ENCODE data around the gene SLC38A1.
"Not testable (repeated sequence)": the region's sequence is repeated elsewhere in the genome, so short reads cannot be mapped to it uniquely, and the experiment has no call there.

Gene SLC38A1

GRCh38 chr12:46209914-46210872 lies 58.6 kb downstream of the SLC38A1 start:
- in situ Hi-C loops (cut with MboI; ENCODE audit: low sequenced_read_pairs) = no loop called here

GRCh38 chr12:46209170-46209569 lies 59.7 kb downstream of the SLC38A1 start:
- in situ Hi-C loops (cut with MboI; ENCODE audit: low sequenced_read_pairs) = no loop called here

GRCh38 chr12:46208370-46208769 lies 60.5 kb downstream of the SLC38A1 start:
- in situ Hi-C loops (cut with MboI; ENCODE audit: low sequenced_read_pairs) = no loop called here

- in situ Hi-C loops (cut with MboI; ENCODE audit: low sequenced_read_pairs) = no loop called here
Measured at GRCh38 chr12:46207644-46208043, 61.2 kb downstream of the SLC38A1 start.

GRCh38 chr12:46206471-46206870 lies 62.4 kb downstream of the SLC38A1 start:
- in situ Hi-C loops (cut with MboI; ENCODE audit: low sequenced_read_pairs) = no loop called here

- in situ Hi-C loops (cut with MboI; ENCODE audit: low sequenced_read_pairs) = no loop called here
Measured at GRCh38 chr12:46205294-46205693, 63.5 kb downstream of the SLC38A1 start.

GRCh38 chr12:46201284-46201789 lies 67.5 kb downstream of the SLC38A1 start:
- in situ Hi-C loops (cut with MboI; ENCODE audit: low sequenced_read_pairs) = no loop called here

GRCh38 chr12:46200551-46200950 lies 68.3 kb downstream of the SLC38A1 start:
- in situ Hi-C loops (cut with MboI; ENCODE audit: low sequenced_read_pairs) = no loop called here

GRCh38 chr12:46198913-46199312 lies 69.9 kb downstream of the SLC38A1 start:
- in situ Hi-C loops (cut with MboI; ENCODE audit: low sequenced_read_pairs) = no loop called here

- in situ Hi-C loops (cut with MboI; ENCODE audit: low sequenced_read_pairs) = no loop called here
Measured at GRCh38 chr12:46197883-46198282, 71.0 kb downstream of the SLC38A1 start.

- in situ Hi-C loops (cut with MboI; ENCODE audit: low sequenced_read_pairs) = not testable (repeated sequence)
Measured at GRCh38 chr12:46190533-46190932, 78.3 kb downstream of the SLC38A1 start.

- in situ Hi-C loops (cut with MboI; ENCODE audit: low sequenced_read_pairs) = no loop called here
Measured at GRCh38 chr12:46188170-46188569, 80.7 kb downstream of the SLC38A1 start.

- in situ Hi-C loops (cut with MboI; ENCODE audit: low sequenced_read_pairs) = no loop called here
Measured at GRCh38 chr12:46187023-46187422, 81.8 kb downstream of the SLC38A1 start.

- in situ Hi-C loops (cut with MboI; ENCODE audit: low sequenced_read_pairs) = no loop called here
Measured at GRCh38 chr12:46186088-46186487, 82.8 kb downstream of the SLC38A1 start.

- in situ Hi-C loops (cut with MboI; ENCODE audit: low sequenced_read_pairs) = no loop called here
Measured at GRCh38 chr12:46185686-46186085, 83.2 kb downstream of the SLC38A1 start.

GRCh38 chr12:46184798-46185595 lies 83.8 kb downstream of the SLC38A1 start:
- in situ Hi-C loops (cut with MboI; ENCODE audit: low sequenced_read_pairs) = no loop called here

GRCh38 chr12:46183112-46183511 lies 85.7 kb downstream of the SLC38A1 start:
- in situ Hi-C loops (cut with MboI; ENCODE audit: low sequenced_read_pairs) = no loop called here

GRCh38 chr12:46181465-46181864 lies 87.4 kb downstream of the SLC38A1 start:
- in situ Hi-C loops (cut with MboI; ENCODE audit: low sequenced_read_pairs) = no loop called here

- in situ Hi-C loops (cut with MboI; ENCODE audit: low sequenced_read_pairs) = no loop called here
Measured at GRCh38 chr12:46179693-46180452, 89.0 kb downstream of the SLC38A1 start.

- in situ Hi-C loops (cut with MboI; ENCODE audit: low sequenced_read_pairs) = no loop called here
Measured at GRCh38 chr12:46177837-46178608, 90.8 kb downstream of the SLC38A1 start.

Data from HL-60/S4 (cell line).